Left ventricle myocardium inferior (tissue), 1 donor: Measurements from ENCODE around the gene PPM1E. TPM values are rescaled to one million over a fixed set of nuclear protein-coding genes. Genes with fewer than 3 reads are reported as not detected.

ENCODE experiments used
- DNase-seq: peaks from one replicate; pipeline ENCODE4 v3.0.0-alpha.2; 2020
- H3K27ac ChIP-seq: fragments of 200-600 bp; replicated peaks from 2 replicates; pipeline ENCODE4 v1.8.0; 2021
- H3K27me3 ChIP-seq: fragments of 200-600 bp; 2 replicates; pipeline ENCODE4 v1.8.0; 2021; ENCODE audit warnings: low read depth
- H3K36me3 ChIP-seq: fragments of 200-600 bp; 2 replicates; pipeline ENCODE4 v1.8.0; 2021
- H3K4me1 ChIP-seq: fragments of 200-600 bp; 2 replicates; pipeline ENCODE4 v1.8.0; 2021
- H3K4me3 ChIP-seq: fragments of 200-600 bp; 2 replicates; pipeline ENCODE4 v1.8.0; 2021; ENCODE audit warnings: mild to moderate bottlenecking, moderate library complexity
- H3K9me3 ChIP-seq: fragments of 200-600 bp; replicated peaks from 2 replicates; pipeline ENCODE4 v1.8.0; 2021
- CTCF ChIP-seq: fragments of 200-600 bp; IDR thresholded peaks from 2 replicates; pipeline ENCODE4 v1.8.0; 2021; ENCODE audit warnings: antibody characterized with exemption, mild to moderate bottlenecking, borderline replicate concordance
- intact Hi-C: fragments of 100-400 bp; cut with micrococcal nuclease; formaldehyde crosslinking; loops from one replicate; pipeline ENCODE4 v1.11.0; 2022
- total RNA-seq: library from RNA; stranded (reverse); fragmentation: NEBNext Ultra II Directional; extraction: Animal tissue kit (Norgen Biotek cat#: 25700); gene quantifications from one replicate; pipeline ENCODE4 v1.2.1, GENCODE V29; 2021
- donor health status: DM: no; HTN: yes; CAD: no; lungs with severe emphysema.

Gene PPM1E
- total RNA-seq, 1 donor from 2014 or later, result 0.80 TPM

DNA sequence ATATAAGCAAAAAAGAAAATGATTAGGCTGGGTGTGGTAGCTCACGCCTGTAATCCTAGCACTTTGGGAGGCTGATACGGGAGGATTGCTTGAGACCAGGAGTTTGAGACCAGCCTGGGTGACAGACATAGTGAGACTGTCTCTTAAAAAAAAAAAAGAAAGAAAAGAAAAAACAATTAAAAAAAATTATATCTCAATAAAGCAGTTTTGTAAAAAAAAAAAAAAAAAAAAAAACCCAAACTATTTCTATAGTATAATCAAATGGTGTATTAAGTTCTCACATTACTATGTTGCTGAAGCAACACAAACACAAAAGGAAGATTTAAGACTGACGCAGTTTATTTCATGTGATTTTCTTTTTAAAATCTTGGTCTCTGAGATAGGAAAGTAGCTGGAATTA is 210.6 kb downstream of the PPM1E start:
- Histone ChIP-seq H3K9me3 (no peaks in the 10 kb centered on the region), H3K4me3 (no peak overlapping the region), H3K4me1 (no peaks in the 10 kb centered on the region), H3K27me3 (no peaks in the 10 kb centered on the region), H3K36me3 (no peaks in the 10 kb centered on the region), H3K27ac (no peak overlapping the region)
- intact Hi-C loops, result no loop called here
- no peak for DNase-seq
- TF ChIP-seq CTCF, result no peak

DNA sequence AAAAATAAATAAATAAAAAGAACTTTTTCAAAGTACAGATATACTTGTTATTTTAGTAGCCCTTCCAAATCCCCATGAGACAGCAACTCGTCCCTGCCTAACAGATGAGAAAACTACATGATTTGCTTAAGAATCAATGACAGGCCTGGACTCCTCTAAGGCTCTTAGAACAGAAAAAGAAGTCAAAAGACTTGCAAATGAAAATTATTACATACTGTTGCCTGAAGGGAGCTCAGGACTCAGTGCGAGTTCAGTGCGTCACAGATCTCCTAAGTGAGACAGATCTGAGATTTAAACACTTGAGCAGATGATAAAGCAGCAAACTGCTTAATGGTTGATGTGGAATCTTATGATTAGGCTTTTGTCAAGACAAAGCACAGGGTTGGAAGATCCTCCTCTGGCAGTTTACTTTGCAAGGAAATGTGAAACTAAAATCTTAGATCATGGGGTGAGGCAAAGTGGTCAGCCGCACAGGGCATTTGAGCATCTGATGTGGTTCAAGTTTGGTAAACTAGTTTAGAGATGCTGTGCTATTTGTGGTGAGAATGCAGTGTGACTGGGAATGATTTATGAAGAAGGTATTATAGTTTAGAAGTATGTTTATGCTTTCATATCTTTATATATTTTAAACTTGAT is 212.9 kb downstream of the PPM1E start:
- TF ChIP-seq CTCF, result no peak
- Histone ChIP-seq H3K27ac (no peak overlapping the region), H3K27me3 (no peaks in the 10 kb centered on the region), H3K9me3 (no peaks in the 10 kb centered on the region), H3K36me3 (no peaks in the 10 kb centered on the region), H3K4me1 (no peaks in the 10 kb centered on the region), H3K4me3 (no peak overlapping the region)
- DNase-seq, result no peak
- intact Hi-C loops, result no loop called here

DNA sequence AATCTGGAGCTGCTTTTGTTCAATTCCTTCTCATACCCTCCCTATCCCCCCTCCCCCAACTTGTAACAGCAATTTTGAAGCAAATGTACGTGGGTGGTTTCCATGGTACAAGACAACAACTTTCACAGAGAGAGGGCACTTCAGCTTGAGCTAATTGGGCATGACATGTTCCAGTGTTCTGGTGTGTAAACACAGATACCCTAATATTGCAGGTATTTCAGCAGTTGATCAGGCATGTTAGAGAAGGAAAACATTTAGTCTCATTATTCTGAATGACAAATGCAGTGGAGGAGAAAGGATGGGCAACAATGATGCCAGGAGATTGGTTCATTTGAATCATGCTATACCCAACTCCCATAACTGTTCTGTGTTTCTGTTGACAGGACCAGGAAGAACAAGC is 213.5 kb downstream of the PPM1E start:
- Histone ChIP-seq H3K27ac (no peak overlapping the region), H3K9me3 (no peaks in the 10 kb centered on the region), H3K4me3 (no peak overlapping the region), H3K36me3 (no peaks in the 10 kb centered on the region), H3K27me3 (no peaks in the 10 kb centered on the region), H3K4me1 (no peaks in the 10 kb centered on the region)
- no peak for DNase-seq
- no peak for TF ChIP-seq CTCF
- intact Hi-C loops, result no loop called here

GRCh38 chr17:58969612-58970011 is 214.0 kb downstream of the PPM1E start:
- intact Hi-C loops, result no loop called here
- no peaks in the 10 kb centered on the region for H3K4me1 ChIP-seq
- no peak overlapping the region for H3K27ac ChIP-seq
- H3K27me3 ChIP-seq, result no peaks in the 10 kb centered on the region
- no peak for DNase-seq
- no peaks in the 10 kb centered on the region for H3K36me3 ChIP-seq
- no peaks in the 10 kb centered on the region for H3K9me3 ChIP-seq
- no peak for TF ChIP-seq CTCF
- H3K4me3 ChIP-seq, result no peak overlapping the region

DNA sequence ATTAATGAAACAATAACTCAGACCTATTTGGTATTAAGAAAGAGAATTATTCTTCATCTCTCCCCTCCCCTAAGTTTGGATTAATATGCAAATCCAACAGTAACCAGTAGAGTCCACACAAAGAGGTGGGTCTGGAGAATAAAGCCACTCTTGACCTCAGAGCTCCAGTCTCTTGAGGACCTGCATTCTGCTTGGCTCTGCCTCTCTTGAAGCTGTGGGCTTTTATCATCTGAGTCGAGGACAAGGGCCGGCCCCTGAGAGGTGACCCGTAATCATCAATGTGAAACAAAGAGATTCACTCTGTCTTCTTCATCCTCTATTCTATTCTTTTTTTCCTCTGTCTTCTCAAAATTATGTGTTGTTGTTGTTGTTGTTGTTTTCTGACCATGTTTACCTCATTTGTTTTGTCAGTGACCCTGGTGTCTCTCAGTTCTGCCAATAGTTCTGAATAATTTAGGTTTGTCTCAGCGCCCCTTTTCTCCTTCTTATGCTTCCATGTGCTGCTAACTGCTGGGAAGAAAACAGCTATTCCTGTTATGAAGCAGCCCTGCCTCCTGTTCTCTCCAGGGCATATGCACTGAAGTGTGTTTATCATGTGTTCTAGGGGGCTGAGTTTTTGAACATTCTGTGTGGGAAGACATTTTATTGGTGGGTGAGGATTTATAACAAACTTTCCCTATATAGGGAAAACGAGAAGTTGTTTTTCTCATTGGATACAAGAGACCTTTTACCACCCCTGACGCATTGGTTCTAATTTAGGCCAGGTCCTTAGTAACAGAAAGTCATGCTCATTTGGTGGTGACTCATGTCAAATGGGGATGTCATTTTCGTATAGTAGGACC is 215.2 kb downstream of the PPM1E start:
- H3K9me3 ChIP-seq, result no peaks in the 10 kb centered on the region
- no peak for DNase-seq
- no peak overlapping the region for H3K27ac ChIP-seq
- H3K4me1 ChIP-seq, result no peaks in the 10 kb centered on the region
- TF ChIP-seq CTCF, result no peak
- H3K4me3 ChIP-seq, result no peak overlapping the region
- no peaks in the 10 kb centered on the region for H3K27me3 ChIP-seq
- intact Hi-C loops, result no loop called here
- H3K36me3 ChIP-seq, result no peaks in the 10 kb centered on the region
